GM15510 (cell line): Measurements from ENCODE around the gene SYT1.

Experiments used
- POLR2A ChIP-seq: IDR thresholded peaks from 3 replicates; pipeline ENCODE4 v1.6.1; 2011; ENCODE audit warnings: borderline replicate concordance; ENCODE audit not compliant: insufficient read length; ENCODE audit errors: extremely low read depth

Gene SYT1

DNA sequence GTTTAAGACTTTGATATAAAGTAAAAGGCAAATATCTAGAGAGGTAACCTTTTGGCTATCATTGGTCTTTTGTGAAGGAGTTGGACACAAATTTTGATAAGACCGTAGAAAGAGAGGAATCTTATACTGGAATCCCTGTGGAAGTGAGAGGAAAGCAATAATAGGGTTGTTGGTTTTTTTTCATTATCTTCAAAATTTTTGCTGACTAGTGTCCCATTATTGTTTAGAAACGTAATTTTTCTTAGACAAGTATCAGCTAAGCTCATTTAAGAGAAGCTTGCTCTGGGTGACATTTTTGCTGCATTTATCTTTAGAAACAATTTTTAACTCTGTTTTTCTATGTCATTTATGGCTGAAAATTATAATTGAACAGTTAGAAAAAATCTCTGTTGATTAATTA is 300.3 kb downstream of the SYT1 start:
- no peak for TF ChIP-seq POLR2A

- no peak for TF ChIP-seq POLR2A
These were observed 304.1 kb downstream of the SYT1 start for GRCh38 chr12:79168687-79169086.

DNA sequence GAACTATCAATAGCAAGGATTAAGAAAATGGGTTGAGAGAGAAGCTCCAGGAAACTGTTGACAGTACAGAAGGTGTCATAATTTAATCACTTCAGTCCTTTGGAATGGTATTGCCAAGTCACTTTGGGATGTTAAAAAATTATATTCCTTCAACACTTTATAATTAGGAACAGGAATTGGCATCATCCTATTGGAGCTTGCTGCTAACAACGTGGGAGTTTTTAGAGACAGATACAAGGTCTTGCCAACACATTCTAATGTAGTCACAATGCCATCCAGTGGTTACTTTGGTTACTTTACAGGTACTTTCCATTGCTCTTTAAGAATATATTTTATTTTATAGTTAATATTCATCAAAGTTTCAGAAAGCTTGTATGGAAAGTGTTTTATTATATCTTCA is 310.1 kb downstream of the SYT1 start:
- TF ChIP-seq POLR2A, result no peak

GRCh38 chr12:79183003-79183402 is 318.4 kb downstream of the SYT1 start:
- no peak for TF ChIP-seq POLR2A

DNA sequence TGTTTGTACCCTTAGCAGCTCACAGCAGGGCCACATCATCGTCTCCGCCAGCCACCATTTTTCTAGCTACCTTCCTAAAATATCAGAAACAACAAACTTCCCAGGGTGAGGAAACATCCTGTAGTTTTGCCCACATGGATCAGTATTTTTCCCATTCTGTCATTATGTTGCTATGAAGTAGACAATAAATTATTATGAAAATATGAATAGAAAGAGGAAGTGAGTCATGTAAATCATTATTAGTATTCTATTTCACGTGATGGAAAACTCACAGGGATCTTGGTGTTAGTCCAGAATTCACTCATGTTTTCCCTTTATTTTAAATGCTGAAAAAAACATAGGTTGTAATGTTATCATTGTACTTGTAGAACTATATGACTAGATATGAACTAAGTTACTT is 319.4 kb downstream of the SYT1 start:
- TF ChIP-seq POLR2A, result no peak

DNA sequence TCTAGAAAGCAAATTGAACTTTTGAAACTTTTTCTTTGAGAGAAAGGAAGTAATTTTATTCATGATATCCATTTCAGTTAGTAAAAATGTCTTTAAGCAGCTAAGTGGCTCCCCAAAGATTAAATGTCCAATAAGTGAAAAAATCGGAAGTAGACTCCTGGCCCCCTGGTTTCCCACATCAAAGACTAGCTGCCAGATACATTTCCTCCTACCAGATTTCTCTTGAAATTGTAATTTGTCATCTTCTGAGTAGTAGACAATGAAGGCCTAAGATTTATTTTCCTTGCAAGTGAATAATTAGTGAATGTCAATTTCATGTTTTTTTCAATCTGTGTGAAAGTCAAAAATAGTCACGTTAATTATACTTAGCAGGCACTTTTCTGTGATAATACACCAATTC is 321.9 kb downstream of the SYT1 start:
- TF ChIP-seq POLR2A, result no peak

DNA sequence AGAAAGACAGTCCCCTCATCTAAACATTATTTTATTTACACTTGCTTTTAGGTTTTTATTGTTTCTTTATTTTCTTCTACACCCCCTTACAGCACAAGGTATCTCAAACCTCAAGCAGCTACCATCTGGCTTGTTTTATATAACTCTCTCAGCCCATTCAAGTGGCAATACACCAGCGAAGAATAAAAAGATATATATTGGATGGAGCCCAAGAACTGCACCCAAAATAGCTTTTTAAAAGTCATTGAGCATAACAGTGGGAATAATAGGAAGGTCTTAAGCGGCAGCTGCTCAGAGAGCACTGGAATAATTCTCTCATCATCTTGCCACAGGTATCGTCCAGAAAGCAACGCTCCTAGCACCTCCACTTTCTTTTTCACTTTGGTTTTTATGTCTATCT is 322.5 kb downstream of the SYT1 start:
- TF ChIP-seq POLR2A, result no peak

DNA sequence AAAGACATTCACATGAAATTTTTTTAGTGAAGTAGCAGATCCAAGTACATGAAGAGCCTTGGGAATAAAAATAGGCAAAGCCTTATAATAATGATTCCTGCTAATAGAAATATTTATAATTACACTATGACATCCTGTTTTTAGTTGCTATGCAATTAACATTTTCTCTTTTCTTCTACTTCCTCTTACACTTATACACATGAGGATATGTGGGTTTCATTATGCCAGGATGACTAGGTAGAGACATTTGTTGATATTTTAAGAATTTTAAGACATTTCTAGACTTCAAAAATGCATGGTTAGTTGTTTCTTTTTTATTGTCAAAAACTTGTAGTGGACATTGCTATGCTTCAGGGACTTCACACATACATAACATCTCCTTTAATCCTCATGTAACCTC is 326.8 kb downstream of the SYT1 start:
- no peak for TF ChIP-seq POLR2A

- TF ChIP-seq POLR2A, result no peak
These were observed 330.0 kb downstream of the SYT1 start for GRCh38 chr12:79194595-79194994.

- no peak for TF ChIP-seq POLR2A
These were observed 334.6 kb downstream of the SYT1 start for GRCh38 chr12:79199166-79199565.

- no peak for TF ChIP-seq POLR2A
These were observed 335.6 kb downstream of the SYT1 start for GRCh38 chr12:79200176-79200575.

DNA sequence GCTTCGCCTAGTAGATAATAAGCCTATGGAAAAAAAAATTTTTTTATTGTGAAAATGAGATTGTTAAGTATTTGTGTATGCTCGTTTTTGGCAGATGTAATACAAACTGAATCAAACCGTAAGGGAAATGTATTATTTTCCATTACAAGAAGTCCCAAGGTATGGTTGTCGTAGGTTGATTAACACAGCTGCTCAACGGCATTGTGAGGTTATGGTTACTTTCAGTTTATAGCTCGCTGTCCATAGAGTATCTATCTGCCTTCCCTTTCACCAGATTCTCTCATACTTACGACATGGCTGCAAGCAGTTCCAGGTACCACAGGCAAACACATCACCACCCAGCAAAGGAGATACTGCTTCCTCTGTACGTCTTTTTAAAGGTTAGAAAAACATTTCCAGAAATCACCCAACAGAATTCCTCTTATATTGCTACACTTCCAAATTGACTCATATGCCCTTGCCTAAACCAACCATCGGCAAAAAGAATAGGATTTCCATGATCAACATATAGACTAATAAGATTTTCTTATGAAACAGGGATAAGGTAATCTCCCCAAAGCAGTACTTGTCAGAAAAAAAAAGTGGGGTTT is 338.6 kb downstream of the SYT1 start:
- TF ChIP-seq POLR2A, result no peak

- no peak for TF ChIP-seq POLR2A
These were observed 342.3 kb downstream of the SYT1 start for GRCh38 chr12:79206871-79207270.

- TF ChIP-seq POLR2A, result no peak
These were observed 352.7 kb downstream of the SYT1 start for GRCh38 chr12:79217306-79217705.

- no peak for TF ChIP-seq POLR2A
These were observed 358.6 kb downstream of the SYT1 start for GRCh38 chr12:79223210-79223609.

- no peak for TF ChIP-seq POLR2A
These were observed 359.2 kb downstream of the SYT1 start for GRCh38 chr12:79223761-79224160.

- no peak for TF ChIP-seq POLR2A
These were observed 362.5 kb downstream of the SYT1 start for GRCh38 chr12:79227091-79227490.
